HepG2 (cell line): ENCODE data around the gene ATP7B. TPM values are rescaled to one million over a fixed set of nuclear protein-coding genes. Genes with fewer than 3 reads are reported as not detected.

Experiments
- ATAC-seq: fragments of 200-7000 bp; cut with Tn5 transposase; 3 replicates; pipeline ENCODE4 v1.9.1; 2020; ENCODE audit warnings: mild to moderate bottlenecking, moderate library complexity
- BruUV-seq: library from RNA; stranded (reverse); fragments of 400-500 nt; replicated peaks from 2 replicates; lab custom pipeline; 2021; lab: Mats Ljungman, UMichigan
- CTCF ChIA-PET: fragments of 300-600 bp; formaldehyde crosslinking; extraction: SDS; loops from one replicate; lab custom pipeline; 2021; ENCODE audit warnings: low total read pairs, inconsistent platforms, low intra/inter-chr PET ratio; lab: Yijun Ruan, JAX
- POLR2A ChIA-PET: fragments of 350-600 bp; sonication (Branson Sonifier 250); formaldehyde crosslinking; loops from one replicate; lab custom pipeline; 2020; ENCODE audit warnings: antibody characterized with exemption, inconsistent platforms; lab: Yijun Ruan, JAX
- DNase-seq: peaks from one replicate; pipeline ENCODE4 v3.0.0-alpha.2; 2015; ENCODE audit warnings: low spot score
- FAIRE-seq: peaks from 3 replicates; lab custom pipeline; 2011; peaks lifted over from hg19 to GRCh38; lab: Jason Lieb, UNC
- H2AFZ ChIP-seq: one replicate; pipeline ENCODE4 v1.6.1; 2011; ENCODE audit warnings: low read length, inconsistent platforms
- H3K27ac ChIP-seq: fragments of 300-600 bp; 3 replicates; pipeline ENCODE4 v1.8.0; 2011; ENCODE audit warnings: mixed run types, mild to moderate bottlenecking, mixed read lengths, low read length, inconsistent platforms; ENCODE audit not compliant: insufficient read depth; ENCODE audit errors: extremely low read length
- H3K27me3 ChIP-seq, 2 experiments: fragments of 200-600 bp in 1 of 2; 2 replicates in 1 of 2; 3 replicates in 1 of 2; pipeline versions ENCODE4 v1.6.0 to v1.8.0; 2011; ENCODE audit warnings: low read length in 2 of 2, mild to moderate bottlenecking in 2 of 2, moderate library complexity in 2 of 2, inconsistent platforms in 1 of 2; ENCODE audit not compliant: insufficient read depth in 2 of 2, control insufficient read depth in 1 of 2
- H3K36me3 ChIP-seq, 2 experiments: fragments of 200-600 bp in 1 of 2; replicated peaks in 1 of 2; 2 replicates in 1 of 2; 3 replicates in 1 of 2; pipeline versions ENCODE4 v1.5.1 to v1.8.0; 2011; ENCODE audit warnings: low read length in 2 of 2, inconsistent platforms in 1 of 2; ENCODE audit not compliant: insufficient read depth in 2 of 2, control insufficient read depth in 1 of 2
- H3K4me1 ChIP-seq: 2 replicates; pipeline ENCODE4 v1.5.1; 2012; ENCODE audit warnings: low read length, inconsistent platforms; ENCODE audit not compliant: insufficient read depth
- H3K4me2 ChIP-seq: 2 replicates; pipeline ENCODE4 v1.6.0; 2011; ENCODE audit warnings: low read depth, low read length, inconsistent platforms
- H3K4me3 ChIP-seq, 3 experiments: fragments of 200-600 bp in 1 of 3; sonication (generic), shearing (Covaris generic) in 1 of 3; replicated peaks in 1 of 3; 2 replicates each; pipeline ENCODE4 v1.5.1; 2011 to 2016; ENCODE audit warnings: low read length in 3 of 3, inconsistent platforms in 2 of 3, low read depth in 2 of 3, mild to moderate bottlenecking in 2 of 3, control low read depth in 1 of 3, mixed read lengths in 1 of 3; ENCODE audit not compliant: insufficient read depth in 1 of 3
- H3K79me2 ChIP-seq: one replicate; pipeline ENCODE4 v1.6.1; 2011; ENCODE audit warnings: low read length, inconsistent platforms; ENCODE audit not compliant: insufficient read depth
- H3K9ac ChIP-seq: 2 replicates; pipeline ENCODE4 v1.6.0; 2011; ENCODE audit warnings: mild to moderate bottlenecking, low read depth, low read length, inconsistent platforms; ENCODE audit not compliant: insufficient read depth
- H3K9me3 ChIP-seq: 2 replicates; pipeline ENCODE4 v1.5.1; 2012; ENCODE audit warnings: mild to moderate bottlenecking, low read length
- H4K20me1 ChIP-seq: 2 replicates; pipeline ENCODE4 v1.6.0; 2011; ENCODE audit warnings: inconsistent platforms, mild to moderate bottlenecking, low read length, moderate library complexity; ENCODE audit not compliant: insufficient read depth
- BCL6 ChIP-seq: IDR thresholded peaks from 2 replicates; pipeline ENCODE4 v1.6.1; 2016; ENCODE audit warnings: missing genetic modification reagents, missing compliant biosample characterization
- CENPT ChIP-seq: sonication (generic); formaldehyde crosslinking; IDR thresholded peaks from 2 replicates; pipeline ENCODE4 v1.8.0; 2022; ENCODE audit warnings: low read depth, mild to moderate bottlenecking, moderate library complexity, missing genetic modification reagents
- HNF4G ChIP-seq, 2 experiments: sonication (generic) in 1 of 2; formaldehyde crosslinking in 1 of 2; IDR thresholded peaks; 2 replicates each; pipeline versions ENCODE4 v1.4.0 to v1.6.1; 2011 to 2020; ENCODE audit warnings: borderline replicate concordance in 2 of 2, low read depth in 2 of 2, mild to moderate bottlenecking in 2 of 2, low read length in 1 of 2, missing genetic modification reagents in 1 of 2, moderate library complexity in 1 of 2
- PRMT3 ChIP-seq: sonication (generic); formaldehyde crosslinking; IDR thresholded peaks from 2 replicates; pipeline ENCODE4 v1.8.1; 2022; ENCODE audit warnings: low read depth, mild to moderate bottlenecking, moderate library complexity, missing genetic modification reagents, borderline replicate concordance
- SMAD3 ChIP-seq: sonication (generic); formaldehyde crosslinking; IDR thresholded peaks from 2 replicates; pipeline ENCODE4 v1.4.0; 2020; ENCODE audit warnings: missing genetic modification reagents
- ZNF224 ChIP-seq: sonication (generic); formaldehyde crosslinking; IDR thresholded peaks from 2 replicates; pipeline ENCODE4 v1.5.0; 2020; ENCODE audit warnings: mild to moderate bottlenecking, missing genetic modification reagents
- ZNF563 ChIP-seq: sonication (generic); formaldehyde crosslinking; IDR thresholded peaks from 2 replicates; pipeline ENCODE4 v1.8.0; 2022; ENCODE audit warnings: mild to moderate bottlenecking, moderate library complexity, missing genetic modification reagents
- WGBS: methylation state at CpG from one replicate; pipeline ENCODE4 v1.1.6; 2017; ENCODE audit warnings: low lambda C conversion rate; 5-methylcytosine and 5-hydroxymethylcytosine counted together
- in situ Hi-C: cut with HindIII; loops from 2 replicates; pipeline ENCODE4 v1.10.0; 2017; ENCODE audit warnings: low pct_unique_long_range_greater_than_20kb; ENCODE audit not compliant: extremely low pct_ligation_motif_present
- intact Hi-C: fragments of 100-400 bp; cut with micrococcal nuclease; formaldehyde crosslinking; loops from one replicate; pipeline ENCODE4 v1.10.0; 2022; ENCODE audit not compliant: unreplicated experiment
- polyA plus RNA-seq, 8 experiments: library from polyadenylated mRNA; depleted of rRNA in 3 of 8; stranded (reverse) in 7 of 8; unstranded in 1 of 8; fragments of >200 nt; fragmentation: Illumina TruSeq in 4 of 8; extraction: Trizol in 4 of 8; gene quantifications; 2 replicates each; pipeline versions ENCODE4 v1.2.1 to v1.2.3, GENCODE V29; 2011 to 2016; ENCODE audit warnings: low read depth in 4 of 8, missing spikeins in 1 of 8, mixed read lengths in 1 of 8; ENCODE audit not compliant: insufficient read depth in 1 of 8
- total RNA-seq, 5 experiments: library from RNA; depleted of rRNA; stranded (reverse); fragments of >200 nt; fragmentation: Illumina TruSeq; extraction: Trizol; gene quantifications; 2 replicates each; pipeline ENCODE4 v1.2.3, GENCODE V29; 2016; ENCODE audit warnings: low read depth in 1 of 5
- TF ChIP-seq, protein P1 (sequence below): sonication (generic); formaldehyde crosslinking; IDR thresholded peaks from 2 replicates; pipeline ENCODE4 v1.4.0; 2020; ENCODE audit warnings: missing genetic modification reagents
- TF ChIP-seq, protein P2 (sequence below): IDR thresholded peaks from 2 replicates; pipeline ENCODE4 v1.6.1; 2016; ENCODE audit warnings: low read depth, control low read depth

Gene ATP7B
- total and polyA plus RNA-seq, 2 of the 13 experiments (the other 11 are each of a cell fraction or from before 2014, with no cell fraction given) = 31.8 to 57.4 TPM

DNA sequence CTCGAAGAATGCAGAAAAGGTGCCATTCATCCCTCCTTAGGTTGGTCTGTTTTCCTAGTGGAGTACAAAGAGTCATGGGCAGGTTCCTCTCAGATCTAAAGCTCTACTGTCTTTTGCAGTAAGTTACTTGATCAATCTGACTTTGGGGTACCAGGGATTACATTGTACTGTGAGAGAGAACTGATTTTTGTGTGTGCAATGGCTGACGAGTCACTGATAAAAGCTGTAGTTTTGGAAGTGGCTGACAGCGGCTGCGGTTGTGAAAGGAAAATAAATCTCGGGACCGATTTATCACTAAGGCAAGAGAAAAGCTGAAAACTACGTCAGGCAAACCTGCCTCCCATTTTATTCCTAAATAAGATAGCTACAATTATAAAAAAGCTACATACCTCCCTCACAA lies 40.1 kb upstream of the ATP7B start:
- Histone ChIP-seq H4K20me1 (no peaks in the 10 kb centered on the region), H3K4me2 (no peak overlapping the region), H3K4me3 (no peak overlapping the region), H3K27me3 (no peaks in the 10 kb centered on the region), H2AFZ (no peak overlapping the region), H3K4me1 (no peaks in the 10 kb centered on the region), H3K9me3 (no peaks in the 10 kb centered on the region), H3K27ac (no peak overlapping the region), H3K9ac (no peak overlapping the region), H3K79me2 (no peaks in the 10 kb centered on the region), H3K36me3 (no peaks in the 10 kb centered on the region)
- TF ChIP-seq ZNF563 (CRISPR knock-in tag) (no peak), BCL6 (CRISPR knock-in tag) (no peak), HNF4G (IDR thresholded peaks at IDR 0.05; ENCODE audit: borderline replicate concordance, low read depth, low read length) (no peak), HNF4G (CRISPR knock-in tag; IDR thresholded peaks at IDR 0.05; ENCODE audit: borderline replicate concordance, low read depth) (no peak), ZNF224 (CRISPR knock-in tag) (no peak), CENPT (CRISPR knock-in tag) (no peak), SMAD3 (CRISPR knock-in tag) (no peak), PRMT3 (CRISPR knock-in tag) (no peak)
- TF ChIP-seq, protein P1, sequence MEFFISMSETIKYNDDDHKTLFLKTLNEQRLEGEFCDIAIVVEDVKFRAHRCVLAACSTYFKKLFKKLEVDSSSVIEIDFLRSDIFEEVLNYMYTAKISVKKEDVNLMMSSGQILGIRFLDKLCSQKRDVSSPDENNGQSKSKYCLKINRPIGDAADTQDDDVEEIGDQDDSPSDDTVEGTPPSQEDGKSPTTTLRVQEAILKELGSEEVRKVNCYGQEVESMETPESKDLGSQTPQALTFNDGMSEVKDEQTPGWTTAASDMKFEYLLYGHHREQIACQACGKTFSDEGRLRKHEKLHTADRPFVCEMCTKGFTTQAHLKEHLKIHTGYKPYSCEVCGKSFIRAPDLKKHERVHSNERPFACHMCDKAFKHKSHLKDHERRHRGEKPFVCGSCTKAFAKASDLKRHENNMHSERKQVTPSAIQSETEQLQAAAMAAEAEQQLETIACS (CRISPR knock-in tag) = no peak
- TF ChIP-seq, protein P2, sequence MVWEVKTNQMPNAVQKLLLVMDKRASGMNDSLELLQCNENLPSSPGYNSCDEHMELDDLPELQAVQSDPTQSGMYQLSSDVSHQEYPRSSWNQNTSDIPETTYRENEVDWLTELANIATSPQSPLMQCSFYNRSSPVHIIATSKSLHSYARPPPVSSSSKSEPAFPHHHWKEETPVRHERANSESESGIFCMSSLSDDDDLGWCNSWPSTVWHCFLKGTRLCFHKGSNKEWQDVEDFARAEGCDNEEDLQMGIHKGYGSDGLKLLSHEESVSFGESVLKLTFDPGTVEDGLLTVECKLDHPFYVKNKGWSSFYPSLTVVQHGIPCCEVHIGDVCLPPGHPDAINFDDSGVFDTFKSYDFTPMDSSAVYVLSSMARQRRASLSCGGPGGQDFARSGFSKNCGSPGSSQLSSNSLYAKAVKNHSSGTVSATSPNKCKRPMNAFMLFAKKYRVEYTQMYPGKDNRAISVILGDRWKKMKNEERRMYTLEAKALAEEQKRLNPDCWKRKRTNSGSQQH = no peak
- ChIA-PET POLR2A (no interaction called here), CTCF (no interaction called here)
- intact Hi-C loops = no loop called here
- FAIRE-seq (no peak), ATAC-seq (no peak), DNase-seq (no peak)
- in situ Hi-C loops = no loop called here
- 74% methylated on average over 7 of the region's 7 CpGs for WGBS
- BruUV-seq = no TSS peak
